WTC11 (cell line): ENCODE measurements around the gene AFP.

ENCODE experiments used
- CBFB ChIP-seq: sonication (generic); formaldehyde crosslinking; IDR thresholded peaks from 2 replicates; pipeline ENCODE4 v1.8.1; 2022; ENCODE audit warnings: mild to moderate bottlenecking, low read depth, missing genetic modification reagents
- CREM ChIP-seq: sonication (generic); formaldehyde crosslinking; IDR thresholded peaks from 2 replicates; pipeline ENCODE4 v1.8.1; 2022; ENCODE audit warnings: mild to moderate bottlenecking, missing genetic modification reagents, moderate library complexity
- FOXP1 ChIP-seq: sonication (generic); formaldehyde crosslinking; IDR thresholded peaks from 2 replicates; pipeline ENCODE4 v1.8.0; 2022; ENCODE audit warnings: missing genetic modification reagents, mild to moderate bottlenecking, moderate library complexity, borderline replicate concordance
- JUN ChIP-seq: sonication (generic); formaldehyde crosslinking; IDR thresholded peaks from 2 replicates; pipeline ENCODE4 v1.8.0; 2023; ENCODE audit warnings: mild to moderate bottlenecking, missing genetic modification reagents
- NR2C2 ChIP-seq: sonication (generic); formaldehyde crosslinking; IDR thresholded peaks from 2 replicates; pipeline ENCODE4 v1.8.0; 2022; ENCODE audit warnings: mild to moderate bottlenecking, missing genetic modification reagents
- ZNF317 ChIP-seq: sonication (generic); formaldehyde crosslinking; IDR thresholded peaks from 2 replicates; pipeline ENCODE4 v1.8.1; 2023; ENCODE audit warnings: low read depth, mild to moderate bottlenecking, moderate library complexity, missing genetic modification reagents, borderline replicate concordance
- ZNF416 ChIP-seq: fragments of 250-450 bp; sonication (Bioruptor Pico); IDR thresholded peaks from 2 replicates; pipeline ENCODE4 v1.9.0; 2021; ENCODE audit warnings: mild to moderate bottlenecking, inconsistent platforms
- TF ChIP-seq, protein P1 (sequence below): fragments of 200-600 bp; IDR thresholded peaks from 2 replicates; pipeline ENCODE4 v1.8.0; 2022; ENCODE audit warnings: antibody characterized with exemption
- TF ChIP-seq, protein P2 (sequence below): fragments of 250-450 bp; sonication (Bioruptor Pico); conservative IDR thresholded peaks from 2 replicates; pipeline ENCODE4 v1.9.0; 2021; ENCODE audit warnings: mild to moderate bottlenecking
- TF ChIP-seq, protein P3 (sequence below): sonication (generic); formaldehyde crosslinking; IDR thresholded peaks from 2 replicates; pipeline ENCODE4 v1.8.0; 2022; ENCODE audit warnings: mild to moderate bottlenecking, missing genetic modification reagents
- TF ChIP-seq, protein P4 (sequence below): sonication (generic); formaldehyde crosslinking; IDR thresholded peaks from 2 replicates; pipeline ENCODE4 v1.8.1; 2023; ENCODE audit warnings: mild to moderate bottlenecking, missing genetic modification reagents
- TF ChIP-seq, protein P5 (sequence below): sonication (generic); formaldehyde crosslinking; IDR thresholded peaks from 2 replicates; pipeline ENCODE4 v1.8.1; 2022; ENCODE audit warnings: low read depth, missing genetic modification reagents, borderline replicate concordance
- TF ChIP-seq, protein P6 (sequence below): sonication (generic); formaldehyde crosslinking; IDR thresholded peaks from 2 replicates; pipeline ENCODE4 v1.8.1; 2023; ENCODE audit warnings: mild to moderate bottlenecking, missing genetic modification reagents, moderate library complexity
- TF ChIP-seq, protein P7 (sequence below): sonication (generic); formaldehyde crosslinking; conservative IDR thresholded peaks from 2 replicates; pipeline ENCODE4 v1.8.1; 2022; ENCODE audit warnings: mild to moderate bottlenecking, missing genetic modification reagents

DNA sequence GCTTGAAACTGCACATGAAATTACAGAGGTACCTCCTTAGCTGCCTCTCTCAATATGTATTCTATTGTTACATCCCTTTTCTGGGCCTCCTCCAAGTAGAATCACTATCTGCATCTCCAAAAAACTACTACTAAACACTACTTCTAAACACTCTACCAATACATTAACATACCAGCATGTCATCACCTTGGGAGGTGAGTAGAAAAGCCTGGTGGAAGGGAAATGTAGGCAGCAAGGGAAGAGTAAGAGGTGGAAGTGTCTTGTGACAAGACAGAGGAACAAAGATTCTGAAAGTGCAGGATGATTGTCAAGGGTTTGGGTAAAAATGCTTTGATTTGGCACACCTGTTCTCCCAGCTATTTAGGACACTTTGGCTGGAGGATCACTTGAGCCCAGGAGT, 49.1 kb downstream of the AFP start:
- TF ChIP-seq, protein P1, sequence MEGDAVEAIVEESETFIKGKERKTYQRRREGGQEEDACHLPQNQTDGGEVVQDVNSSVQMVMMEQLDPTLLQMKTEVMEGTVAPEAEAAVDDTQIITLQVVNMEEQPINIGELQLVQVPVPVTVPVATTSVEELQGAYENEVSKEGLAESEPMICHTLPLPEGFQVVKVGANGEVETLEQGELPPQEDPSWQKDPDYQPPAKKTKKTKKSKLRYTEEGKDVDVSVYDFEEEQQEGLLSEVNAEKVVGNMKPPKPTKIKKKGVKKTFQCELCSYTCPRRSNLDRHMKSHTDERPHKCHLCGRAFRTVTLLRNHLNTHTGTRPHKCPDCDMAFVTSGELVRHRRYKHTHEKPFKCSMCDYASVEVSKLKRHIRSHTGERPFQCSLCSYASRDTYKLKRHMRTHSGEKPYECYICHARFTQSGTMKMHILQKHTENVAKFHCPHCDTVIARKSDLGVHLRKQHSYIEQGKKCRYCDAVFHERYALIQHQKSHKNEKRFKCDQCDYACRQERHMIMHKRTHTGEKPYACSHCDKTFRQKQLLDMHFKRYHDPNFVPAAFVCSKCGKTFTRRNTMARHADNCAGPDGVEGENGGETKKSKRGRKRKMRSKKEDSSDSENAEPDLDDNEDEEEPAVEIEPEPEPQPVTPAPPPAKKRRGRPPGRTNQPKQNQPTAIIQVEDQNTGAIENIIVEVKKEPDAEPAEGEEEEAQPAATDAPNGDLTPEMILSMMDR, result no peak
- TF ChIP-seq JUN (no peak), ZNF317 (CRISPR knock-in tag) (no peak), CBFB (no peak), ZNF416 (CRISPR knock-in tag) (no peak), CREM (CRISPR knock-in tag) (no peak), NR2C2 (CRISPR knock-in tag) (no peak), FOXP1 (no peak)
- TF ChIP-seq, protein P2, sequence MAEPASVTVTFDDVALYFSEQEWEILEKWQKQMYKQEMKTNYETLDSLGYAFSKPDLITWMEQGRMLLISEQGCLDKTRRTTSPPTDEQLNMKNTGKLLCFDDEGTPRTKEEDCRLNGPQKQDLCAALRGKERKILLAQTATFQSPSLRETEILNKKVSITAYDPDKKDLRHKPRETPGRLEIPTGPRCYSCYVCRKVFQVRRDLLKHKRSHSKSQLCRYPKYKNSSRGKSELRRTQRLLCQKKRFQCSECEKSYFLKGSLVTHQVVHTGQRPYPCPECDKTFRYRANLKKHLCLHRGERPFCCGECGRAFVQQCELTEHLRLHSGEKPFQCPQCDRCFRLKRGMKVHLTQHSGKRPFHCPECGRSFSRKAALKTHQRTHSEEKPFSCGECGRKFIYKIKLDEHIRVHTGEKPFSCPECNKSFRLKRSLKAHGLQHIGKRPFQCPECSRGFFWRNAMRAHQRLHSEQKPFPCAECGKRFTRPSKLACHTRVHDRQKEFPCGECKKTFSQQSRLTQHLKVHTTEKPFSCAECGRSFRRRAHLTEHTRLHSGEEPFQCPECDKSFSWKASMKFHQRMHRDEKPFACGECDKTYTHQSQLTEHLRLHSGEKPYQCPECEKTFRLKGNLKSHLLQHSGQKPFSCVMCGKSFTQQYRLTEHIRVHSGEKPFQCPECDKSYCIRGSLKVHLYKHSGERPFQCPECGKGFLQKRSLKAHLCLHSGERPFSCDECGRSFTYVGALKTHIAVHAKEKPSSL, result no peak
- TF ChIP-seq, protein P3, sequence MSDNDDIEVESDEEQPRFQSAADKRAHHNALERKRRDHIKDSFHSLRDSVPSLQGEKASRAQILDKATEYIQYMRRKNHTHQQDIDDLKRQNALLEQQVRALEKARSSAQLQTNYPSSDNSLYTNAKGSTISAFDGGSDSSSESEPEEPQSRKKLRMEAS (CRISPR knock-in tag), result no peak
- TF ChIP-seq, protein P4, sequence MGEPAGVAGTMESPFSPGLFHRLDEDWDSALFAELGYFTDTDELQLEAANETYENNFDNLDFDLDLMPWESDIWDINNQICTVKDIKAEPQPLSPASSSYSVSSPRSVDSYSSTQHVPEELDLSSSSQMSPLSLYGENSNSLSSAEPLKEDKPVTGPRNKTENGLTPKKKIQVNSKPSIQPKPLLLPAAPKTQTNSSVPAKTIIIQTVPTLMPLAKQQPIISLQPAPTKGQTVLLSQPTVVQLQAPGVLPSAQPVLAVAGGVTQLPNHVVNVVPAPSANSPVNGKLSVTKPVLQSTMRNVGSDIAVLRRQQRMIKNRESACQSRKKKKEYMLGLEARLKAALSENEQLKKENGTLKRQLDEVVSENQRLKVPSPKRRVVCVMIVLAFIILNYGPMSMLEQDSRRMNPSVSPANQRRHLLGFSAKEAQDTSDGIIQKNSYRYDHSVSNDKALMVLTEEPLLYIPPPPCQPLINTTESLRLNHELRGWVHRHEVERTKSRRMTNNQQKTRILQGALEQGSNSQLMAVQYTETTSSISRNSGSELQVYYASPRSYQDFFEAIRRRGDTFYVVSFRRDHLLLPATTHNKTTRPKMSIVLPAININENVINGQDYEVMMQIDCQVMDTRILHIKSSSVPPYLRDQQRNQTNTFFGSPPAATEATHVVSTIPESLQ (CRISPR knock-in tag), result no peak
- TF ChIP-seq, protein P5, sequence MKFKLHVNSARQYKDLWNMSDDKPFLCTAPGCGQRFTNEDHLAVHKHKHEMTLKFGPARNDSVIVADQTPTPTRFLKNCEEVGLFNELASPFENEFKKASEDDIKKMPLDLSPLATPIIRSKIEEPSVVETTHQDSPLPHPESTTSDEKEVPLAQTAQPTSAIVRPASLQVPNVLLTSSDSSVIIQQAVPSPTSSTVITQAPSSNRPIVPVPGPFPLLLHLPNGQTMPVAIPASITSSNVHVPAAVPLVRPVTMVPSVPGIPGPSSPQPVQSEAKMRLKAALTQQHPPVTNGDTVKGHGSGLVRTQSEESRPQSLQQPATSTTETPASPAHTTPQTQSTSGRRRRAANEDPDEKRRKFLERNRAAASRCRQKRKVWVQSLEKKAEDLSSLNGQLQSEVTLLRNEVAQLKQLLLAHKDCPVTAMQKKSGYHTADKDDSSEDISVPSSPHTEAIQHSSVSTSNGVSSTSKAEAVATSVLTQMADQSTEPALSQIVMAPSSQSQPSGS (CRISPR knock-in tag), result no peak
- TF ChIP-seq, protein P6, sequence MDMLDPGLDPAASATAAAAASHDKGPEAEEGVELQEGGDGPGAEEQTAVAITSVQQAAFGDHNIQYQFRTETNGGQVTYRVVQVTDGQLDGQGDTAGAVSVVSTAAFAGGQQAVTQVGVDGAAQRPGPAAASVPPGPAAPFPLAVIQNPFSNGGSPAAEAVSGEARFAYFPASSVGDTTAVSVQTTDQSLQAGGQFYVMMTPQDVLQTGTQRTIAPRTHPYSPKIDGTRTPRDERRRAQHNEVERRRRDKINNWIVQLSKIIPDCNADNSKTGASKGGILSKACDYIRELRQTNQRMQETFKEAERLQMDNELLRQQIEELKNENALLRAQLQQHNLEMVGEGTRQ (CRISPR knock-in tag), result no peak
- TF ChIP-seq, protein P7, sequence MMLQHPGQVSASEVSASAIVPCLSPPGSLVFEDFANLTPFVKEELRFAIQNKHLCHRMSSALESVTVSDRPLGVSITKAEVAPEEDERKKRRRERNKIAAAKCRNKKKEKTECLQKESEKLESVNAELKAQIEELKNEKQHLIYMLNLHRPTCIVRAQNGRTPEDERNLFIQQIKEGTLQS (CRISPR knock-in tag), result no peak
